Measurements from ENCODE around the gene TM2D3. TPM values are rescaled to one million over a fixed set of nuclear protein-coding genes. Genes with fewer than 3 reads are reported as not detected.

The TM2D3 gene
- total RNA-seq, 1 experiment from 2014 or later, result 23.1 TPM

DNA sequence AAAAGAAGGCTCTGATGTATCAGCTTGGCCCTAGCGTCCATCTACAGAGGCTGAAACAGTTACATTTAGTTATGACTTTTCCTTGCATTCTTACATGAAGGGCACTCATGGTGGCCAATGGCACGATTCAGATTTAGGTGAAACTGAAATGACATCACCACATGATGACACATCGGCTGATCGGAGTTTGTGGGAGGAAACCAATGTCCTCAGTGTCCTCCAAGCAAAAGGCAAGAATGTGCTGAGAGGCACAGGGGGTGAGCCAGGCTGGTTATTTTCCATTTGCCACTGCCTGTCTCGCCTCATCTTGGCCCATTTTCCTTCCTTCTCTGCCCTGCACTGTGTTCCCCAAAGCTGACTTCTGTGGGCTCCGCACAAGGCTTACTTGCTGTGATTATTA, 37.7 kb upstream of the TM2D3 start (continued):
- TF ChIP-seq SMAD3 (CRISPR knock-in tag; IDR thresholded peaks at IDR 0.05; ENCODE audit: borderline replicate concordance) (no peak), CBFB (CRISPR knock-in tag; IDR thresholded peaks at IDR 0.05; ENCODE audit: low read depth) (no peak)

DNA sequence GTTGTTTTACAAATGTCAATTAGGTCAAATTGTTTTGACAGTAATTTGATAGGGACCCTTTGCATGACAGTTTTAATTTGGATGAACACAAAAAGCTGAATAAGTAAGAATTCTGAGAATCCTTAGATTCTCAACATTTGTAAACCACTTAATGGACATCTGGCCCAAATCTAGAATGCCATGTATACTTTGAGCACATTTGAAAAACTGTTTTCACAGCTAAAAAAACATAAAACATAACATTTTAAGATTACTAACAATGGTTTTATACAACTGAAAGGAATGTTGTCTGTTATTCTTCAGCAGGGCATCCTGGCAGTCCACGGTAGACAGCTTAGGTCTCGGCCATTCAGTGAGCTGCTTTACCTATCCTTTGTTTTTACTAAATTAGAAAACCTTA, 34.5 kb upstream of the TM2D3 start:
- DNase-seq (ENCODE audit: low spot score) (no peak), ATAC-seq (no peak)
- no peak overlapping the region for H3K27ac Mint-ChIP-seq
- H3K9me3 Mint-ChIP-seq, result no peaks in the 10 kb centered on the region
- H3K27me3 Mint-ChIP-seq (ENCODE audit: low read depth), result no peaks in the 10 kb centered on the region
- no peak overlapping the region for H3K4me3 Mint-ChIP-seq
- H3K36me3 Mint-ChIP-seq, result no peaks in the 10 kb centered on the region
- TF ChIP-seq NFE2L1 (CRISPR knock-in tag; IDR thresholded peaks at IDR 0.05) (no peak), MLX (CRISPR knock-in tag; IDR thresholded peaks at IDR 0.05) (no peak), ZNF263 (CRISPR knock-in tag; IDR thresholded peaks at IDR 0.05; ENCODE audit: low read depth) (no peak), TEAD4 (CRISPR knock-in tag; IDR thresholded peaks at IDR 0.05) (no peak), TP53 (CRISPR knock-in tag; IDR thresholded peaks at IDR 0.05) (no peak), KAT7 (CRISPR knock-in tag; IDR thresholded peaks at IDR 0.05; ENCODE audit: borderline replicate concordance) (no peak), ZNF416 (CRISPR knock-in tag; IDR thresholded peaks at IDR 0.05) (no peak), CBFB (CRISPR knock-in tag; IDR thresholded peaks at IDR 0.05; ENCODE audit: low read depth) (no peak), TCF7 (CRISPR knock-in tag; IDR thresholded peaks at IDR 0.05; ENCODE audit: low read depth) (no peak), SOX15 (CRISPR knock-in tag; IDR thresholded peaks at IDR 0.05) (no peak), RELA (CRISPR knock-in tag; IDR thresholded peaks at IDR 0.05; ENCODE audit: borderline replicate concordance) (no peak), HMGA2 (CRISPR knock-in tag; IDR thresholded peaks at IDR 0.05) (no peak)
- TF ChIP-seq, protein P1, sequence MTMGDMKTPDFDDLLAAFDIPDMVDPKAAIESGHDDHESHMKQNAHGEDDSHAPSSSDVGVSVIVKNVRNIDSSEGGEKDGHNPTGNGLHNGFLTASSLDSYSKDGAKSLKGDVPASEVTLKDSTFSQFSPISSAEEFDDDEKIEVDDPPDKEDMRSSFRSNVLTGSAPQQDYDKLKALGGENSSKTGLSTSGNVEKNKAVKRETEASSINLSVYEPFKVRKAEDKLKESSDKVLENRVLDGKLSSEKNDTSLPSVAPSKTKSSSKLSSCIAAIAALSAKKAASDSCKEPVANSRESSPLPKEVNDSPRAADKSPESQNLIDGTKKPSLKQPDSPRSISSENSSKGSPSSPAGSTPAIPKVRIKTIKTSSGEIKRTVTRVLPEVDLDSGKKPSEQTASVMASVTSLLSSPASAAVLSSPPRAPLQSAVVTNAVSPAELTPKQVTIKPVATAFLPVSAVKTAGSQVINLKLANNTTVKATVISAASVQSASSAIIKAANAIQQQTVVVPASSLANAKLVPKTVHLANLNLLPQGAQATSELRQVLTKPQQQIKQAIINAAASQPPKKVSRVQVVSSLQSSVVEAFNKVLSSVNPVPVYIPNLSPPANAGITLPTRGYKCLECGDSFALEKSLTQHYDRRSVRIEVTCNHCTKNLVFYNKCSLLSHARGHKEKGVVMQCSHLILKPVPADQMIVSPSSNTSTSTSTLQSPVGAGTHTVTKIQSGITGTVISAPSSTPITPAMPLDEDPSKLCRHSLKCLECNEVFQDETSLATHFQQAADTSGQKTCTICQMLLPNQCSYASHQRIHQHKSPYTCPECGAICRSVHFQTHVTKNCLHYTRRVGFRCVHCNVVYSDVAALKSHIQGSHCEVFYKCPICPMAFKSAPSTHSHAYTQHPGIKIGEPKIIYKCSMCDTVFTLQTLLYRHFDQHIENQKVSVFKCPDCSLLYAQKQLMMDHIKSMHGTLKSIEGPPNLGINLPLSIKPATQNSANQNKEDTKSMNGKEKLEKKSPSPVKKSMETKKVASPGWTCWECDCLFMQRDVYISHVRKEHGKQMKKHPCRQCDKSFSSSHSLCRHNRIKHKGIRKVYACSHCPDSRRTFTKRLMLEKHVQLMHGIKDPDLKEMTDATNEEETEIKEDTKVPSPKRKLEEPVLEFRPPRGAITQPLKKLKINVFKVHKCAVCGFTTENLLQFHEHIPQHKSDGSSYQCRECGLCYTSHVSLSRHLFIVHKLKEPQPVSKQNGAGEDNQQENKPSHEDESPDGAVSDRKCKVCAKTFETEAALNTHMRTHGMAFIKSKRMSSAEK (CRISPR knock-in tag; IDR thresholded peaks at IDR 0.05; ENCODE audit: borderline replicate concordance), result no peak
- TF ChIP-seq, protein P2, sequence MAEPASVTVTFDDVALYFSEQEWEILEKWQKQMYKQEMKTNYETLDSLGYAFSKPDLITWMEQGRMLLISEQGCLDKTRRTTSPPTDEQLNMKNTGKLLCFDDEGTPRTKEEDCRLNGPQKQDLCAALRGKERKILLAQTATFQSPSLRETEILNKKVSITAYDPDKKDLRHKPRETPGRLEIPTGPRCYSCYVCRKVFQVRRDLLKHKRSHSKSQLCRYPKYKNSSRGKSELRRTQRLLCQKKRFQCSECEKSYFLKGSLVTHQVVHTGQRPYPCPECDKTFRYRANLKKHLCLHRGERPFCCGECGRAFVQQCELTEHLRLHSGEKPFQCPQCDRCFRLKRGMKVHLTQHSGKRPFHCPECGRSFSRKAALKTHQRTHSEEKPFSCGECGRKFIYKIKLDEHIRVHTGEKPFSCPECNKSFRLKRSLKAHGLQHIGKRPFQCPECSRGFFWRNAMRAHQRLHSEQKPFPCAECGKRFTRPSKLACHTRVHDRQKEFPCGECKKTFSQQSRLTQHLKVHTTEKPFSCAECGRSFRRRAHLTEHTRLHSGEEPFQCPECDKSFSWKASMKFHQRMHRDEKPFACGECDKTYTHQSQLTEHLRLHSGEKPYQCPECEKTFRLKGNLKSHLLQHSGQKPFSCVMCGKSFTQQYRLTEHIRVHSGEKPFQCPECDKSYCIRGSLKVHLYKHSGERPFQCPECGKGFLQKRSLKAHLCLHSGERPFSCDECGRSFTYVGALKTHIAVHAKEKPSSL (CRISPR knock-in tag; conservative IDR thresholded peaks at IDR 0.05), result no peak
- H3K4me1 Mint-ChIP-seq, result no peaks in the 10 kb centered on the region
- POLR2A ChIA-PET, result no interaction called here
- CTCF ChIA-PET, result no interaction called here

DNA sequence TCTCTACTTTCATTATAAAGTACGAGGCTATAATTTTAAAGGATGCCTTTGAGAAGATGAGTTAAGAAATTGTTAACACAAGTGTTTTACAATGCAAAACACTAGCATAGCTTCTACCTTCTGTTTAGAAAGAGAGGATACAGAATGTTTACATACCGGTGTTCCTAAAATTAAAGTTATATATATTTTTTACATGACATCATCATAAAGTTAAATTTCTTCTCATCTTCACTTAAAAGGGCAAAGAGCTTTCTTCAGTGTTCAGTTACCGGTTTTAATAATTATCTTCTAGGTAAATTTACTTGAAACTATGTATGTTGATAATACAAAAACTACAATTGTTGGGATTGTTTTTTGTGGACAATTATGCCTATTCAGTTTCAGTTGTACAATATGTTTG, 32.7 kb upstream of the TM2D3 start:
- Mint-ChIP-seq H3K27ac (no peak overlapping the region), H3K4me1 (no peaks in the 10 kb centered on the region), H3K4me3 (no peak overlapping the region), H3K36me3 (no peaks in the 10 kb centered on the region), H3K27me3 (ENCODE audit: low read depth) (no peaks in the 10 kb centered on the region), H3K9me3 (no peaks in the 10 kb centered on the region)
- ChIA-PET CTCF (no interaction called here), POLR2A (no interaction called here)
- DNase-seq (ENCODE audit: low spot score) (no peak), ATAC-seq (no peak)
- TF ChIP-seq ZNF263 (CRISPR knock-in tag; IDR thresholded peaks at IDR 0.05; ENCODE audit: low read depth) (no peak), CREM (CRISPR knock-in tag; IDR thresholded peaks at IDR 0.05) (no peak), ARID4B (CRISPR knock-in tag; IDR thresholded peaks at IDR 0.05; ENCODE audit: borderline replicate concordance) (no peak), ETV6 (CRISPR knock-in tag; IDR thresholded peaks at IDR 0.05) (no peak), SP1 (CRISPR knock-in tag; conservative IDR thresholded peaks at IDR 0.05) (no peak)
- TF ChIP-seq, protein P3, sequence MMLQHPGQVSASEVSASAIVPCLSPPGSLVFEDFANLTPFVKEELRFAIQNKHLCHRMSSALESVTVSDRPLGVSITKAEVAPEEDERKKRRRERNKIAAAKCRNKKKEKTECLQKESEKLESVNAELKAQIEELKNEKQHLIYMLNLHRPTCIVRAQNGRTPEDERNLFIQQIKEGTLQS (CRISPR knock-in tag; conservative IDR thresholded peaks at IDR 0.05), result no peak

All from WTC11 (cell line).